Activated T-cell treated with anti-CD3 and anti-CD28 coated beads, Interleukin-2, amount 50 U/mL, for 4 hours (primary cell): ENCODE data around the gene CASP8. TPM values are rescaled to one million over a fixed set of nuclear protein-coding genes. Genes with fewer than 3 reads are reported as not detected.

Source experiments
- ATAC-seq, 2 donors: fragments of 200-7000 bp; cut with Tn5 transposase; one replicate each; pipeline ENCODE4 v1.10.0; 2021
- DNase-seq: peaks from one replicate; pipeline ENCODE4 v3.0.0-alpha.2; 2020
- H3K27me3 Mint-ChIP-seq: one replicate; pipeline ENCODE4 v1.8.0; 2021; ENCODE audit warnings: low read depth, mixed read lengths
- H3K36me3 Mint-ChIP-seq: one replicate; pipeline ENCODE4 v1.8.0; 2022; ENCODE audit warnings: mixed read lengths; ENCODE audit not compliant: insufficient read depth
- H3K4me1 Mint-ChIP-seq: one replicate; pipeline ENCODE4 v1.8.0; 2021; ENCODE audit warnings: low read depth, mixed read lengths
- H3K4me3 Mint-ChIP-seq: one replicate; pipeline ENCODE4 v1.8.0; 2021; ENCODE audit warnings: mild to moderate bottlenecking, moderate library complexity, mixed read lengths
- H3K9me3 Mint-ChIP-seq: one replicate; pipeline ENCODE4 v1.8.0; 2021; ENCODE audit warnings: mixed read lengths
- total RNA-seq, 3 donors: library from RNA; stranded (reverse); gene quantifications; one replicate each; pipeline ENCODE4 v1.2.1, GENCODE V29; 2021

The CASP8 gene
- total RNA-seq, 3 donors from 2014 or later: 31.6 to 45.8 (median 36.9) TPM

GRCh38 chr2:201255408-201256033 lies 4.8 kb upstream of the CASP8 start:
- DNase-seq: no peak
- peaks cover 91% of the 10 kb centered on the region for H3K4me1 Mint-ChIP-seq
- peaks cover 9% of the 10 kb centered on the region for H3K36me3 Mint-ChIP-seq
- no peaks in the 10 kb centered on the region for H3K27me3 Mint-ChIP-seq
- ATAC-seq: no peak
- peaks cover 4% of the 10 kb centered on the region for H3K9me3 Mint-ChIP-seq
- H3K4me3 Mint-ChIP-seq: no peak overlapping the region

GRCh38 chr2:201256082-201256481 lies 4.3 kb upstream of the CASP8 start:
- Mint-ChIP-seq H3K27me3 (no peaks in the 10 kb centered on the region), H3K4me1 (peaks cover 88% of the 10 kb centered on the region), H3K4me3 (no peak overlapping the region), H3K9me3 (no peaks in the 10 kb centered on the region), H3K36me3 (peaks cover 5% of the 10 kb centered on the region)
- DNase-seq (no peak), ATAC-seq (no peak)

GRCh38 chr2:201257381-201257955 lies 2.9 kb upstream of the CASP8 start:
- H3K36me3 Mint-ChIP-seq: peaks cover 3% of the 10 kb centered on the region
- DNase-seq (peak; percentile 26), ATAC-seq (peak; percentile 17 to 23)
- H3K4me1 Mint-ChIP-seq: peaks cover 86% of the 10 kb centered on the region
- H3K27me3 Mint-ChIP-seq: no peaks in the 10 kb centered on the region
- H3K4me3 Mint-ChIP-seq: peak overlapping the region; percentile 90
- H3K9me3 Mint-ChIP-seq: no peaks in the 10 kb centered on the region

DNA sequence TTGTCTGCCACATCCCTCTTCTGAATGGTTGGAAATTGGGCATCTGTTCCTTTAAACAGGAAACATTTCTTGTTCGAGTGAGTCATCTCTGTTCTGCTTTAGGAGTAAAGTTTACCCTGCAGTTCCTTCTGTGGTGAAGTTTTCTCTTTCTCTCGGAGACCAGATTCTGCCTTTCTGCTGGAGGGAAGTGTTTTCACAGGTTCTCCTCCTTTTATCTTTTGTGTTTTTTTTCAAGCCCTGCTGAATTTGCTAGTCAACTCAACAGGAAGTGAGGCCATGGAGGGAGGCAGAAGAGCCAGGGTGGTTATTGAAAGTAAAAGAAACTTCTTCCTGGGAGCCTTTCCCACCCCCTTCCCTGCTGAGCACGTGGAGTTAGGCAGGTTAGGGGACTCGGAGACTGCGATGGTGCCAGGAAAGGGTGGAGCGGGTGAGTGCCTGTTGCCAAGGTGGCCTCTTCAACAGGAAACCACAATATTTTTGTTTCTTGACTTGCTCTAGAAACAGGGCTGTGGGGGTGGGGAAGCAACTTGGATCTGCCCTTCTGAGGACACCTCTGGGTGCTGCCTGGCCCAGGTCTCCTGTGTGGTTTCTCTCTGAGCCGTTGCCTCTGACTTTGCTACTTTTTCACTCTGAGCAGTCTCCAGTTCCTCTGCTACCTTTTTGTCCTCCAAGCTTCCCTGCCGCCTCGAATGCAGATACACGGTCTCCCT lies 2.2 kb upstream of the CASP8 start:
- Mint-ChIP-seq H3K4me3 (peak overlapping the region; percentile 90), H3K4me1 (peaks cover 85% of the 10 kb centered on the region), H3K27me3 (no peaks in the 10 kb centered on the region), H3K9me3 (no peaks in the 10 kb centered on the region), H3K36me3 (peaks cover 2% of the 10 kb centered on the region)
- peak; percentile 64 for ATAC-seq
- DNase-seq: peak; percentile 77

- Mint-ChIP-seq H3K4me1 (peaks cover 86% of the 10 kb centered on the region), H3K4me3 (peak overlapping the region; percentile 90), H3K36me3 (peaks cover 2% of the 10 kb centered on the region), H3K9me3 (no peaks in the 10 kb centered on the region), H3K27me3 (no peaks in the 10 kb centered on the region)
- ATAC-seq (no peak), DNase-seq (no peak)
Measured at GRCh38 chr2:201258666-201259615, 1.4 kb upstream of the CASP8 start.

DNA sequence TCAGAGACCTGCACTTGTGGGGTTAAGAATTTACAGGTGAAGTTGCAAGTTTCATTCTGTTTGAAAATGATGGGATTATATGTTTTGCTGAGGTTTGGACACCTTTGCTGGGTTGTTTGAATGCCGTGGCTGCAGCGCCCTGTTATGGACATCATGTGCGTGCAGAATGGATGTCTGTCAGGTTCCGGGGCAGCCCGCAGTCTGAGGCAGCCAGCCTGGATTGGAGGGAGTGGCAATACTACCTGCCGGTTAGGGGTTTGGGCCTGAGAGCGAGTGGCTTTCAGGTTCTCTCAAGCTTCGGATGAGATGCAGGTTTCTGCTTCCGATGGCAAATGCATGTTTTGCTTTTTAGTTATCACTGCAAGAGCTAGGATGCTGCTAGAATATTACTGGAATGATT lies 1.1 kb downstream of the CASP8 start:
- DNase-seq (peak; percentile 30), ATAC-seq (no peak)
- Mint-ChIP-seq H3K4me3 (peak overlapping the region; percentile 89), H3K4me1 (peaks cover 88% of the 10 kb centered on the region), H3K27me3 (no peaks in the 10 kb centered on the region), H3K9me3 (no peaks in the 10 kb centered on the region), H3K36me3 (peaks cover 10% of the 10 kb centered on the region)

- Mint-ChIP-seq H3K4me3 (peak overlapping the region; percentile 89), H3K36me3 (peaks cover 12% of the 10 kb centered on the region), H3K4me1 (peaks cover 88% of the 10 kb centered on the region), H3K27me3 (no peaks in the 10 kb centered on the region), H3K9me3 (no peaks in the 10 kb centered on the region)
- DNase-seq: no peak
- ATAC-seq: no peak
Measured at GRCh38 chr2:201261906-201262305, 1.6 kb downstream of the CASP8 start.

- peak; percentile 50 to 56 for ATAC-seq
- no peaks in the 10 kb centered on the region for H3K27me3 Mint-ChIP-seq
Measured at GRCh38 chr2:201262718-201263117, 2.4 kb downstream of the CASP8 start.

DNA sequence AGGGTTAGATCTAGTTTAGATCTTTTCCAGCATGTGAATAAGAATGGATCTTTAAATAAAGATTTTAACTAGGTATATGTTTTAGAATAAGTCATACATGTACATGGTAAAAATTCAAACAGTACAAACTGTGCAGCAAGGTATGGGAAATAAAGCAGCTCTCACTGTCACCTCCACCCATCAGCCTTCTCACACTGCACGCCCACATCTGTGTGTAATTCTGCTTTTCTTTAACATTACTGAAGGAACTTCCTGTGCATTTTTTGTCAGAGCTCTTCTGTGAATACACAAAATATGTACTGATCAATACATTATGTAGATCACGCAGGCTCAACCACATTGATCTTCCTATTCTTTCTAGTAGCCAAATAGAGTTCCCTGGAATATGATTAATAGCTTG lies 3.4 kb downstream of the CASP8 start:
- ATAC-seq (peak in 1 of 2 donors; percentile 26), DNase-seq (no peak)
- peaks cover 83% of the 10 kb centered on the region for H3K4me1 Mint-ChIP-seq
- H3K4me3 Mint-ChIP-seq: peak overlapping the region; percentile 79
- no peaks in the 10 kb centered on the region for H3K27me3 Mint-ChIP-seq
- H3K36me3 Mint-ChIP-seq: peaks cover 21% of the 10 kb centered on the region
- H3K9me3 Mint-ChIP-seq: no peaks in the 10 kb centered on the region

More at GRCh38 chr2:201262718-201263117, 2.4 kb downstream of the CASP8 start:
- Mint-ChIP-seq H3K36me3 (peaks cover 19% of the 10 kb centered on the region), H3K4me1 (peaks cover 87% of the 10 kb centered on the region), H3K9me3 (no peaks in the 10 kb centered on the region), H3K4me3 (peak overlapping the region; percentile 79)
- no peak for DNase-seq

DNA sequence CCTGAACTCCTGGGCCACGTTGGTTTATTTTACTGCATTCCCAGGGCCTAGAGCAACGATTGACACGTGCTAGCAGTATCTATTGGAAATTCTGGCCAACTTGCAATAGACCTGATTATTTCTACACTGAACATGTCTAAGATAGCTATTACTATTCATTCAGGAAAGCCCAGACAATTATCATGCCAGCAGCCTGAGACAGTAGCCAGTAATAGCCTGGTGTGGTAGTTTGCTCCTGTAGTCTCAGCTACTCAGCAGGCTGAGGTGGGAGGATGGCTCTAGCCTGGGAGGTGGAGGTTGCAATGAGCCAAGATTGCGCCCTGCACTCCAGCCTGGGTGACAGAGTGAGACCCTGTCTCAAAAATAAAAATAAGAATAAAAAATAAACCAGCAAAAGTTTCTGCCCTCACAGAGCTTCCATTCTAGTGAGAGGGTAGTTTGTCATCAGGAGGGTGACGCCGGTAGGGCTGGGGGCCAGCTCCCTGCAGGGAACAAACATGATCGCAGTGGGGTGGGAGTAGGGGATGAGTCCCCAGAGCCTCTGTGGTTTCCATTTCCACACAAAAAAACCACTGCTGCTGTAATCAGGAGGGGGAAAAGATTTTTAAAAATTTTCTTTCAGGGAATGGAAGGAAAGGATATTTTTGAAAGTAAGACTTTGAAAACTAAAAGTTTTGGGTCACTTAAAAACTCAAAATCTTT lies 4.3 kb downstream of the CASP8 start:
- no peak for ATAC-seq
- H3K36me3 Mint-ChIP-seq: peaks cover 29% of the 10 kb centered on the region
- H3K4me1 Mint-ChIP-seq: peaks cover 84% of the 10 kb centered on the region
- no peak for DNase-seq
- peak overlapping the region; percentile 79 for H3K4me3 Mint-ChIP-seq
- H3K9me3 Mint-ChIP-seq: no peaks in the 10 kb centered on the region
- no peaks in the 10 kb centered on the region for H3K27me3 Mint-ChIP-seq

DNA sequence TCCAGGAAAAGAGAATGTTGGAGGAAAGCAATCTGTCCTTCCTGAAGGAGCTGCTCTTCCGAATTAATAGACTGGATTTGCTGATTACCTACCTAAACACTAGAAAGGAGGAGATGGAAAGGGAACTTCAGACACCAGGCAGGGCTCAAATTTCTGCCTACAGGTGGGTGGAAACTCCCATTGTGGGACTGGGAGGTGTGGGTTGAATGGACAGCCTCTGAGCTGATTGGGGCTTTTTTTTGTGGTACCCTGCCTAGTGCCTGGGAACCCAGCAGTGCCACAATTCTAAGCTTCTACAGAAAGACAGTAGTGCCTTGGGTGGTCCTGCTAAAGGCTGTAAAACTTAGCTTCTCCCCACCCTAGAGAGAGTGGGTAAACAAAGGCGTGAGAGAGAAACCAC lies 6.3 kb downstream of the CASP8 start:
- Mint-ChIP-seq H3K9me3 (no peaks in the 10 kb centered on the region), H3K36me3 (peaks cover 38% of the 10 kb centered on the region), H3K4me3 (peak overlapping the region; percentile 54), H3K27me3 (no peaks in the 10 kb centered on the region), H3K4me1 (peaks cover 90% of the 10 kb centered on the region)
- DNase-seq: no peak
- ATAC-seq: no peak

GRCh38 chr2:201267278-201268030 lies 7.1 kb downstream of the CASP8 start:
- Mint-ChIP-seq H3K4me3 (peak overlapping the region; percentile 27), H3K36me3 (peaks cover 45% of the 10 kb centered on the region), H3K27me3 (no peaks in the 10 kb centered on the region), H3K4me1 (peaks cover 94% of the 10 kb centered on the region), H3K9me3 (no peaks in the 10 kb centered on the region)
- peak; percentile 17 to 36 for ATAC-seq
- no peak for DNase-seq

DNA sequence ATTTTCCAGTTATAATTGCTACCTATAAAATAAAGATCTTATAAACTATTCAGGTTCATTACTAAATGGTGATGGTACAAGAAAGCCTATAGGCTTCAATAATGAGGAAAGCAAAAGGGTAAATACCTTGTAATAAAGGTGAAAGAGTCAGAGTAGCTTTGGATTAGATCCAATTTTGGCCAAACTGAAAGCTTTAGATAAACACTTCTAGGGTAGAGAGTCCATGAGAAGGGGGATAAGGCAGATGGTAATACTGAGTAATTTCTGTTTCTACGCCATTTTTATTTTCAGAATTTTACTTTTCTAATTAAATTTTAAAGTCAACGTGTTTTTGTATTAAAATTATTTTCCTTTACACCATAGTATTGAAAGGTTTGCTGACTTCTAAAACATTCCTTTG lies 9.4 kb downstream of the CASP8 start:
- Mint-ChIP-seq H3K27me3 (no peaks in the 10 kb centered on the region), H3K4me3 (no peak overlapping the region), H3K36me3 (peaks cover 62% of the 10 kb centered on the region), H3K9me3 (no peaks in the 10 kb centered on the region), H3K4me1 (peaks cover 87% of the 10 kb centered on the region)
- no peak for DNase-seq
- no peak for ATAC-seq
